GM12892 (cell line): ENCODE results near the gene NYAP2.

Experiments
- DNase-seq: peaks from one replicate; pipeline ENCODE4 v3.0.0; 2011; ENCODE audit not compliant: insufficient read length
- FAIRE-seq: peaks from 2 replicates; lab custom pipeline; 2011; peaks lifted over from hg19 to GRCh38; lab: Jason Lieb, UNC
- POLR2A ChIP-seq: IDR thresholded peaks from 2 replicates; pipeline ENCODE4 v1.6.1; 2011; ENCODE audit warnings: low read depth, low read length, control low read depth
- POLR2AphosphoS5 ChIP-seq: IDR thresholded peaks from 2 replicates; pipeline ENCODE4 v1.6.1; 2011; ENCODE audit warnings: low read depth, low read length, control low read depth
- TAF1 ChIP-seq: IDR thresholded peaks from 2 replicates; pipeline ENCODE4 v1.6.1; 2011; ENCODE audit warnings: low read depth, mild to moderate bottlenecking, control low read depth, low read length, borderline replicate concordance

The NYAP2 gene

GRCh38 chr2:225493420-225494099 lies 94.0 kb downstream of the NYAP2 start:
- no peak for DNase-seq
- no peak for FAIRE-seq
- no peak for TF ChIP-seq POLR2AphosphoS5
- TF ChIP-seq TAF1: no peak
- no peak for TF ChIP-seq POLR2A

GRCh38 chr2:225494100-225494459 lies 94.6 kb downstream of the NYAP2 start:
- TF ChIP-seq TAF1: no peak
- no peak for TF ChIP-seq POLR2AphosphoS5
- no peak for TF ChIP-seq POLR2A
- no peak for FAIRE-seq
- DNase-seq: no peak

GRCh38 chr2:225495706-225496105 lies 96.2 kb downstream of the NYAP2 start:
- FAIRE-seq (no peak), DNase-seq (no peak)
- no peak for TF ChIP-seq POLR2AphosphoS5
- TF ChIP-seq TAF1: no peak
- TF ChIP-seq POLR2A: no peak

GRCh38 chr2:225496568-225496967 lies 97.1 kb downstream of the NYAP2 start:
- no peak for FAIRE-seq
- no peak for TF ChIP-seq POLR2AphosphoS5
- TF ChIP-seq POLR2A: no peak
- no peak for TF ChIP-seq TAF1
- DNase-seq: no peak

GRCh38 chr2:225497166-225497565 lies 97.7 kb downstream of the NYAP2 start:
- no peak for DNase-seq
- FAIRE-seq: no peak
- TF ChIP-seq POLR2AphosphoS5 (no peak), POLR2A (no peak), TAF1 (no peak)

GRCh38 chr2:225501022-225501421 lies 101.5 kb downstream of the NYAP2 start:
- FAIRE-seq: no peak

GRCh38 chr2:225502971-225503370 lies 103.5 kb downstream of the NYAP2 start:
- DNase-seq: no peak
- TF ChIP-seq TAF1 (no peak), POLR2A (no peak), POLR2AphosphoS5 (no peak)
- FAIRE-seq: no peak

More at GRCh38 chr2:225501022-225501421, 101.5 kb downstream of the NYAP2 start:
- TF ChIP-seq TAF1 (no peak), POLR2AphosphoS5 (no peak), POLR2A (no peak)
- no peak for DNase-seq

GRCh38 chr2:225510796-225511195 lies 111.3 kb downstream of the NYAP2 start:
- DNase-seq: no peak
- TF ChIP-seq POLR2AphosphoS5 (no peak), POLR2A (no peak), TAF1 (no peak)
- no peak for FAIRE-seq

- TF ChIP-seq TAF1: no peak
- TF ChIP-seq POLR2AphosphoS5: no peak
- TF ChIP-seq POLR2A: no peak
- DNase-seq: no peak
- no peak for FAIRE-seq
These were observed 113.0 kb downstream of the NYAP2 start for GRCh38 chr2:225512469-225512868.

GRCh38 chr2:225512876-225513540 lies 113.5 kb downstream of the NYAP2 start:
- TF ChIP-seq POLR2A (no peak), POLR2AphosphoS5 (no peak), TAF1 (no peak)
- FAIRE-seq (no peak), DNase-seq (no peak)

- no peak for DNase-seq
- FAIRE-seq: peak; percentile 9
These were observed 115.5 kb downstream of the NYAP2 start for GRCh38 chr2:225515033-225515432.

More at GRCh38 chr2:225515033-225515432, 115.5 kb downstream of the NYAP2 start:
- TF ChIP-seq TAF1 (no peak), POLR2A (no peak), POLR2AphosphoS5 (no peak)
